ENCODE results near the gene ASTN1. TPM values are rescaled to one million over a fixed set of nuclear protein-coding genes. Genes with fewer than 3 reads are reported as not detected.

The ASTN1 gene
- total and polyA plus RNA-seq, 9 of the 15 experiments (the other 6 are each of a cell fraction or from before 2014, with no cell fraction given), result 0.05 to 0.22 (median 0.18) TPM

DNA sequence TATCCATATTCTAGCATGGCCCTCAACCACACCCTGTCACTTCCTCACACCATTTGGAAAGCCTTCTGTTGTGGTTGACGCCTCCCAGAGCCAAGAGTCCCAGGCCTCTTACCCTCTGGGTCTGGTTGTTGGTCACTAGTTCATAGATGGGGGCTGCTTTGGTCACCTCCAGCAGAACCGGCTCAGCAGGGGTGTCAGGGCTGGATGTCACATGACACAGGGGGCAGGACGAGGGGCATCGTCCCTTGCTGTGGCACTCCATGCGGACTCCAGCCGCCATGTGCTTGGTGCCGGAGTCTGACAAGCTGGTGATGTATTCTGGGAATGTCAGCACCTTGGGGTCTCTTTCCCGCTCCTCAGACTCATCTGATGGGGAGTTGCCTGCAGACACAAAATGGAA lies 270.1 kb downstream of the ASTN1 start (continued):
- TF ChIP-seq, protein P1, sequence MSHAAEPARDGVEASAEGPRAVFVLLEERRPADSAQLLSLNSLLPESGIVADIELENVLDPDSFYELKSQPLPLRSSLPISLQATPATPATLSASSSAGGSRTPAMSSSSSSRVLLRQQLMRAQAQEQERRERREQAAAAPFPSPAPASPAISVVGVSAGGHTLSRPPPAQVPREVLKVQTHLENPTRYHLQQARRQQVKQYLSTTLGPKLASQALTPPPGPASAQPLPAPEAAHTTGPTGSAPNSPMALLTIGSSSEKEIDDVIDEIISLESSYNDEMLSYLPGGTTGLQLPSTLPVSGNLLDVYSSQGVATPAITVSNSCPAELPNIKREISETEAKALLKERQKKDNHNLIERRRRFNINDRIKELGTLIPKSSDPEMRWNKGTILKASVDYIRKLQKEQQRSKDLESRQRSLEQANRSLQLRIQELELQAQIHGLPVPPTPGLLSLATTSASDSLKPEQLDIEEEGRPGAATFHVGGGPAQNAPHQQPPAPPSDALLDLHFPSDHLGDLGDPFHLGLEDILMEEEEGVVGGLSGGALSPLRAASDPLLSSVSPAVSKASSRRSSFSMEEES (CRISPR knock-in tag; IDR thresholded peaks at IDR 0.05), result peak; percentile 41

DNA sequence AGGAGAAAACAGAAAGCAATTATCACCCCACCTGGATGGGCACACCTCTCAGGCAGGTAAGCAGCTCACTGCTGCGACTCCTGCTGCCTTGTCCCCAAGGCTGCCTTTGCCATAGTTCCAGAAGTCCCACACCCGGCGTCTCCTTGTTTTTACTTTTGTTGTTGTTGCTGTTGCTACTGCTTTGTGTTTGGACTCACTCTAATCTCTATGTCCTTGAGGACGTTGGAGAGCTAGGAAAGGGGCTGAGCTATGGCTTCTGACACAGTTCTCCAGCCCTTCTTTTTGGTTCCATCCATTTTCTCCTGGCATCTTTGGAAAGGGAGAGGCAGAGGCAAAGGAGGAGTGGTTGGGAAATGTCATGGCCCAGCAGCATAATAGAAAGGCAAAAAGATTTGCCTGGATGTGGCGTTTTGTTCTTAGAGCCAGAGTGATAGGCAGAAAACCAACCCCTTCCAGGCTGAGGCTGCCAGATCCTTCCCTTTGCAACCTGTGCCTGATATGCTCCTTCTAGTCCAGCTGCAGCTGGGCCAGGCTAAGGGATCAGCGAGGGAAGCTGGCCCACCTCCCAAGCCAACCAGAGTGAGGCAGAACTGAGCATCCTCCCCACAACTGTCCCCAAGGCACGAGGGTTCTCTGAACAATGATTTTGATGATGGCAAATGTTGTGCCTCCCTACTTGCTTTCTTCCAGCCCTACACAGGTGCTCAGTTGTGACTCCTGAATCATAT lies 270.7 kb downstream of the ASTN1 start:
- Histone ChIP-seq H3K9me1 (ENCODE audit: control insufficient read depth, insufficient read depth, low read length) (no peaks in the 10 kb centered on the region), H3K4me3 (no peak overlapping the region), H3K4me1 (replicated peaks in 1 of 2; ENCODE audit: control insufficient read depth in 2 of 2, insufficient read depth in 2 of 2, low read length in 2 of 2) (no peaks in the 10 kb centered on the region), H2AFZ (ENCODE audit: low read depth, low read length) (no peak overlapping the region), H3K36me3 (ENCODE audit: control insufficient read depth, insufficient read depth, low read length) (no peaks in the 10 kb centered on the region), H3K9me3 (replicated peaks; ENCODE audit: control insufficient read depth, insufficient read depth, low read depth, low read length) (no peaks in the 10 kb centered on the region), H3K4me2 (ENCODE audit: insufficient read depth, low read length) (no peak overlapping the region), H3K27me3 (ENCODE audit: control insufficient read depth in 2 of 2, insufficient read depth in 2 of 2, low read length in 2 of 2) (peaks cover 4 to 22% of the 10 kb centered on the region in 2 experiments; a peak in 4 of 5 replicates), H3K27ac (ENCODE audit: extremely low read depth, low read depth, low read length) (no peak overlapping the region), H3K9ac (ENCODE audit: insufficient read depth in 1 of 2, low read depth in 2 of 2, low read length in 2 of 2) (no peak overlapping the region), H3K79me2 (ENCODE audit: control insufficient read depth, insufficient read depth, low read length) (no peaks in the 10 kb centered on the region), H4K20me1 (replicated peaks; ENCODE audit: control insufficient read depth, insufficient read depth, low read length) (no peaks in the 10 kb centered on the region)
- under 1% methylated on average over 7 of the region's 7 CpGs for WGBS (ENCODE audit: insufficient coverage, low coverage, missing lambda C conversion rate)
- no peak for TF ChIP-seq ZEB2 (IDR thresholded peaks at IDR 0.05)
- no peak for TF ChIP-seq KDM1A (IDR thresholded peaks at IDR 0.05)
- no peak for TF ChIP-seq ATF7 (IDR thresholded peaks at IDR 0.05)
- TF ChIP-seq, protein P2, sequence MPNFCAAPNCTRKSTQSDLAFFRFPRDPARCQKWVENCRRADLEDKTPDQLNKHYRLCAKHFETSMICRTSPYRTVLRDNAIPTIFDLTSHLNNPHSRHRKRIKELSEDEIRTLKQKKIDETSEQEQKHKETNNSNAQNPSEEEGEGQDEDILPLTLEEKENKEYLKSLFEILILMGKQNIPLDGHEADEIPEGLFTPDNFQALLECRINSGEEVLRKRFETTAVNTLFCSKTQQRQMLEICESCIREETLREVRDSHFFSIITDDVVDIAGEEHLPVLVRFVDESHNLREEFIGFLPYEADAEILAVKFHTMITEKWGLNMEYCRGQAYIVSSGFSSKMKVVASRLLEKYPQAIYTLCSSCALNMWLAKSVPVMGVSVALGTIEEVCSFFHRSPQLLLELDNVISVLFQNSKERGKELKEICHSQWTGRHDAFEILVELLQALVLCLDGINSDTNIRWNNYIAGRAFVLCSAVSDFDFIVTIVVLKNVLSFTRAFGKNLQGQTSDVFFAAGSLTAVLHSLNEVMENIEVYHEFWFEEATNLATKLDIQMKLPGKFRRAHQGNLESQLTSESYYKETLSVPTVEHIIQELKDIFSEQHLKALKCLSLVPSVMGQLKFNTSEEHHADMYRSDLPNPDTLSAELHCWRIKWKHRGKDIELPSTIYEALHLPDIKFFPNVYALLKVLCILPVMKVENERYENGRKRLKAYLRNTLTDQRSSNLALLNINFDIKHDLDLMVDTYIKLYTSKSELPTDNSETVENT (CRISPR knock-in tag; IDR thresholded peaks at IDR 0.05), result no peak
- FAIRE-seq (no peak), DNase-seq (ENCODE audit: extremely low read depth in 1 of 4, low spot score in 3 of 4) (no peak), ATAC-seq (no peak)
- in situ Hi-C loops (cut with MboI) (loop anchor here (10.0 kb wide), 1 partner anchor 301 kb away; no protein-coding TSS in a partner anchor), intact Hi-C loops (cut with micrococcal nuclease) (loop anchor here (10.0 kb wide), 2 partner anchors 461 to 1411 kb away; no protein-coding TSS in a partner anchor)
- POLR2A ChIA-PET, result interaction anchor here (0.6 kb wide), 1 partner anchor 119 kb away, joined by 3 read pairs; no protein-coding TSS in a partner anchor
- CTCF ChIA-PET (ENCODE audit: low intra/inter-chr PET ratio), result no interaction called here
- BruUV-seq (replicated peaks), result no TSS peak

All from K562 (cell line).